ENCODE results near the gene VSTM2B. TPM values are rescaled to one million over a fixed set of nuclear protein-coding genes. Genes with fewer than 3 reads are reported as not detected.

Gene VSTM2B
- total and polyA plus RNA-seq, 2 of the 4 experiments (the other 2 are of a cell fraction): not detected

- BruUV-seq (replicated peaks): no TSS peak
- Histone ChIP-seq H3K9me3 (ENCODE audit: control insufficient read depth, insufficient read depth, low read length) (peaks cover 3% of the 10 kb centered on the region; the same call in 1 of the 2 replicates), H2BK15ac (ENCODE audit: low read depth, low read length) (no peak overlapping the region), H2AFZ (replicated peaks; ENCODE audit: low read length, poor library complexity) (no peak overlapping the region), H3K18ac (ENCODE audit: low read depth, low read length) (no peak overlapping the region), H2BK5ac (ENCODE audit: low read depth, low read length, poor library complexity, severe bottlenecking) (no peak overlapping the region), H3K14ac (replicated peaks; ENCODE audit: low read depth, low read length) (no peak overlapping the region), H3K9ac (ENCODE audit: low read depth, low read length) (no peak overlapping the region), H4K8ac (ENCODE audit: low read depth in 2 of 2, low read length in 2 of 2) (no peak overlapping the region), H4K20me1 (ENCODE audit: insufficient read depth, low read length) (no peaks in the 10 kb centered on the region), H3K4me3 (ENCODE audit: insufficient read depth, low read depth, low read length) (no peak overlapping the region), H3K4me1 (ENCODE audit: control insufficient read depth, insufficient read depth, low read length) (no peaks in the 10 kb centered on the region), H3K4ac (ENCODE audit: low read depth, low read length) (no peak overlapping the region), H4K91ac (ENCODE audit: insufficient read depth, low read depth, low read length) (no peak overlapping the region), H3K23ac (ENCODE audit: low read depth, low read length) (no peak overlapping the region), H3K27me3 (ENCODE audit: control insufficient read depth, insufficient read depth, low read length) (no peaks in the 10 kb centered on the region), H3K36me3 (ENCODE audit: control insufficient read depth, insufficient read depth, low read length) (no peaks in the 10 kb centered on the region), H4K5ac (ENCODE audit: low read depth, low read length) (no peak overlapping the region), H2AK9ac (replicated peaks; ENCODE audit: low read depth, low read length, poor library complexity) (no peak overlapping the region), H3K9me1 (ENCODE audit: insufficient read depth, low read length) (no peaks in the 10 kb centered on the region), H3K27ac (ENCODE audit: insufficient read depth, low read length) (no peak overlapping the region), H2BK20ac (ENCODE audit: low read depth, low read length) (no peak overlapping the region), H2BK120ac (ENCODE audit: low read depth, low read length) (no peak overlapping the region), H2AK5ac (ENCODE audit: low read depth, low read length) (no peak overlapping the region), H3K4me2 (ENCODE audit: low read depth, low read length) (no peak overlapping the region), H3K79me1 (ENCODE audit: low read depth in 1 of 2, low read length in 2 of 2) (no peaks in the 10 kb centered on the region), H3K56ac (ENCODE audit: extremely low read depth, insufficient read depth, low read length) (no peak overlapping the region)
- dilution Hi-C loops (cut with HindIII; ENCODE audit: low sequenced_read_pairs, unreplicated experiment): no loop called here
- in situ Hi-C loops (cut with MboI; ENCODE audit: low sequenced_read_pairs): no loop called here
- CTCF ChIA-PET: no interaction called here
- intact Hi-C loops (cut with micrococcal nuclease): no loop called here
- TF ChIP-seq CHD1 (IDR thresholded peaks at IDR 0.05; ENCODE audit: low read depth, low read length) (no peak), NFE2L2 (IDR thresholded peaks at IDR 0.05; ENCODE audit: low read depth, low read length) (no peak), ELK1 (IDR thresholded peaks at IDR 0.05; ENCODE audit: borderline replicate concordance, low read depth, low read length) (no peak), RFX5 (IDR thresholded peaks at IDR 0.05; ENCODE audit: low read depth, low read length) (no peak), RCOR1 (IDR thresholded peaks at IDR 0.05; ENCODE audit: insufficient replicate concordance, low read length) (no peak), SMC3 (IDR thresholded peaks at IDR 0.05; ENCODE audit: low read depth, low read length) (no peak), FOS (IDR thresholded peaks at IDR 0.05; ENCODE audit: low read depth, low read length) (no peak), CEBPB (IDR thresholded peaks at IDR 0.05; ENCODE audit: low read depth, low read length) (no peak), MAZ (IDR thresholded peaks at IDR 0.05; ENCODE audit: borderline replicate concordance, low read depth, low read length) (no peak), MXI1 (IDR thresholded peaks at IDR 0.05; ENCODE audit: borderline replicate concordance, low read depth, low read length) (no peak), MAFK (IDR thresholded peaks at IDR 0.05; ENCODE audit: low read depth, low read length) (no peak), CTCF (conservative IDR thresholded peaks at IDR 0.05; ENCODE audit: low read depth, low read length) (no peak), POLR2A (IDR thresholded peaks at IDR 0.05; ENCODE audit: low read depth, low read length) (no peak), USF2 (IDR thresholded peaks at IDR 0.05; ENCODE audit: low read depth, low read length) (no peak), BHLHE40 (IDR thresholded peaks at IDR 0.05; ENCODE audit: low read depth, low read length) (no peak), RAD21 (IDR thresholded peaks at IDR 0.05; ENCODE audit: low read length) (no peak)
- POLR2A ChIA-PET (ENCODE audit: unreplicated experiment): no interaction called here
- ATAC-seq (ENCODE audit: low read depth) (no peak), DNase-seq (no peak)
- no CpG with 5 or more reads among the region's 1 CpG for WGBS, 2 experiments (ENCODE audit: extremely low coverage in 2 of 2, insufficient read length in 1 of 2)
Measured at GRCh38 chr19:29506619-29506911, 19.2 kb upstream of the VSTM2B start.

Data from IMR-90 (cell line).